ENCODE results near the gene ASIC1. TPM values are rescaled to one million over a fixed set of nuclear protein-coding genes. Genes with fewer than 3 reads are reported as not detected.

Gene ASIC1
- total RNA-seq, 1 donor from 2014 or later = 4.1 TPM

DNA sequence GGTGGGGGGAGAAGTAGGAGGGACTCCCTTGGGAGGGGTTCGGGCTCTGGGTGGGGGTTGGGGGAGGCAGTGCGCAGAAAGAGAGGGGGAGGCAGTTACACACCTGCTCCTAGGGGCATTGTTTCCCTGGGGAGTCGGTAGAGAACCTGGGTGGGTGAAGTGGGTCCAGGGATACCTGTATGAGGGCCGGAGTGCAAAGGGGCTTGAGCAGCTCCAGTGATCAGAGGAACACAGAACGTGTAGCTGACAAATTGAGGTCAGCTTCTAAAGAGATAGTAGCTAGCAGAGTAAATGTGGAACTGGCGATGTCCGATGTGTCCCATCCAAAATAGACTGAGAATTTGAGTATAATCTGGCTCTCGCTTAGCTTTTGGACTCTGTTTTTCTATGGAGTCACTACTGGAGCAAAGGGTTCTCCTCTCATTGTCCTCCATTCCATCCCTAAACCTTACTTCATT, 28.2 kb downstream of the ASIC1 start:
- peak; percentile 36 for DNase-seq

GRCh38 chr12:50086148-50086547, 28.8 kb downstream of the ASIC1 start:
- DNase-seq = no peak

DNA sequence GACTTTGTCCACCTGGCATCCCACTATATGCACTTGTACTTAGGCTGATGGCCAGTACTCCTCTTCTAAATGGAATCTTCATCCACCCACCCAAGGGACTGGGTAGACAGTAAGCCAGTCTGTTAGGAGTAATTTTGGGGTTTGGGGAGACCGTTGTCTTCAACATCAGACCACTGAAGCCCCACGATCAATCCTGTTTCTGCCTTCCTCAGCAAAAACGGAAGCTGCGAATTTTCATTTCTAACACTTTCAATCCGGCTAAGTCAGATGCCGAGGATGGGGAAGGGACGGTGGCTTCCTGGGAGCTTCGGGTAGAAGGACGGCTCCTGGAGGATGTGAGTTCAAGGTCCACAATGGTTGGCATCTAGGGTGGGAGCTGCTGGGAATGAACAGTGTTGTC, 29.8 kb downstream of the ASIC1 start:
- no peak for DNase-seq

- no peak for DNase-seq
These were observed 30.6 kb downstream of the ASIC1 start for GRCh38 chr12:50087995-50088394.

GRCh38 chr12:50088577-50089335, 31.4 kb downstream of the ASIC1 start:
- DNase-seq = peak; percentile 68

GRCh38 chr12:50089730-50090129, 32.3 kb downstream of the ASIC1 start:
- no peak for DNase-seq

DNA sequence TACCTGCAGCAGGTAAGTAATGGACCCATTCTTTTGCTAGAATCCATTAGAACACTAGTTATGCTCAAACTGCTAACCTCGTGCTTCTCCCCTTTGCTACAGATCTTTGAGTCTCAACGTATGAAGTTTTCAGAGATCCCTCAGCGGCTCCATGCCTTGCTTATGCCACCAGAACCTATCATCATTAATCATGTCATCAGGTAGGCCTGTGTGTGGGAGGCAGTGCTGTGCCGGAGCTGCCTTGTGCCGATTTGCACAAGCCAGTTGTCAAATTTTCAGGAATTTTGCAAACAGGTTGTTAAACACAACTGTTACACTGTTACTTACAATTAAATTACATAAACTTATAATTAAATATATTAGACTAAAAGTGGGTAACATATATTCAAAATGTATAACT, 33.0 kb downstream of the ASIC1 start:
- no peak for DNase-seq

DNA sequence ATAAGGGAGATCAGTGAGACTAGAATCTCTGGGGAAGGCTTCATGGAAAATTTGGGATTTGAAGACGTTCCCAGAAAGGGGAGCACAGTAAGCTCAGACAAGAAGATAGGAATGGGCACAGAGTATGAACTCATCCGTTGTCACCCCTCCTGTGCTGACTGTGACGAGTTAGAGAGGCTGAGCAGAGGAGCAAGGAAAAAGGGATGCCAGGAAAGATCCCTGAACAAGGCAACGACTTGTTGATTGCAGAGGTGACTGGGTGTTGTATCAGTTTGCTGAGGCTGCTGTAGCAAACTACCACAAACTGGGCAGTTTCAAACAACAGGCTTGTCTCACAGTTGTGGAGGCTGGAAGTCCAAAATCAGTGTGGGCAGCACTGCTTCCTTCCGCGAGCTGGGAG, 40.6 kb downstream of the ASIC1 start:
- no peak for DNase-seq

- no peak for DNase-seq
These were observed 42.1 kb downstream of the ASIC1 start for GRCh38 chr12:50099302-50100008.

DNA sequence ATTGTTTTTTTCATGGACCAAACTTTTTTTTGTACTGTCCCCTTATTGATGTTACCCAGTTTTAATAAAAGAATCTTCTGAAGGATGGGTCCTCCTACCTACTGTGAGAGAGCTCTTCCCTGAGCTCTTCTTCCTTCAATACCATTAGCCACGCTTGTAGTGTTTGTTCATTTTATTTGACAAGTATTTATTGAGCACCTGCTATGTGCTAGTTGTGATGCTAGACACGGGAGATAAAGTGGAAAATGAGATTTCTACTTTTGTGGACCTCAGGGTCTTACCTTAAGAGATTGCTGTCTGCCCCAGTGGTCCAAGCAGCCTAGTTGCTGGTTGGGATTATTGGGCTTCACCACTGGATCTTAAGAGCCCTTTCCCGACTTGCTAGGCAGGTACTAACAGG, 43.2 kb downstream of the ASIC1 start:
- DNase-seq = no peak

GRCh38 chr12:50101663-50102062, 44.3 kb downstream of the ASIC1 start:
- DNase-seq = peak; percentile 47

- no peak for DNase-seq
These were observed 44.7 kb downstream of the ASIC1 start for GRCh38 chr12:50102131-50102531.

DNA sequence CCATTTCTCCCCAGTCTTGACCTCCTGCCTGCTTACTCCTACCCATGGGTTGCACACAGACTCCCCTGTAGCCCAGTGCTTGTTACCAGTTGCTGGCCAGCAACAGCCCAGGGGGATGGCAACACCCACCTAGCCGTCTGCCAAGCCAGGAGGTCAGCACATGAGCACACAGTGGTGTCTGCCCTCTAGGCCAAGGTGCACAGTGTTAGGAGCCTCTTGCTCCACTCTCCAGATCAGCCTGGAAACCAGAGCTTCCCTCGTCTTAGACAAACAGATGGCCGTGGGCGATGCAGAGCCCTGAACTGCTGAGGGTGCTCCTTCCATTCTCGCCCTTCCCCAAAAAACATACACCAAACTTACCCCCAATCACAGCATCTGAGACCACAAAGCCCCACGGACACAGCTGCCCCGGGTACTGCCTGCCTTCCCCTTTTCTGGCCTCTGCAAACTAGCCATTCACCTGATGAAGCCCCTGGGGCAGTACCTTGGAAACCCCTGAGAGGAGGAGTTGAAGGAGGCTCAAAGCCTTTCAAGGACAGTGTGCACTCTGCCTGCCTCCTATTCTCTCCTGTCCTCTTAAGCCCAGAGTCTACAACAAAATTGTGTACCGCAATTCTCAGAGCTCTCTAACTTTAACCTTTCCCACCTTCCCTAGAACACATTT, 45.4 kb downstream of the ASIC1 start:
- no peak for DNase-seq

- no peak for DNase-seq
These were observed 46.0 kb downstream of the ASIC1 start for GRCh38 chr12:50103351-50103750.

- DNase-seq = peak; percentile 76
These were observed 46.4 kb downstream of the ASIC1 start, which contains the start of gene GPD1 for GRCh38 chr12:50103767-50104321. Gene GPD1, plus strand, starts transcription at chr12:50104008. Its CDS starts 43 bp downstream, at chr12:50104051.

GRCh38 chr12:50104417-50105366, 47.3 kb downstream of the ASIC1 start:
- DNase-seq = peak; percentile 67

DNA sequence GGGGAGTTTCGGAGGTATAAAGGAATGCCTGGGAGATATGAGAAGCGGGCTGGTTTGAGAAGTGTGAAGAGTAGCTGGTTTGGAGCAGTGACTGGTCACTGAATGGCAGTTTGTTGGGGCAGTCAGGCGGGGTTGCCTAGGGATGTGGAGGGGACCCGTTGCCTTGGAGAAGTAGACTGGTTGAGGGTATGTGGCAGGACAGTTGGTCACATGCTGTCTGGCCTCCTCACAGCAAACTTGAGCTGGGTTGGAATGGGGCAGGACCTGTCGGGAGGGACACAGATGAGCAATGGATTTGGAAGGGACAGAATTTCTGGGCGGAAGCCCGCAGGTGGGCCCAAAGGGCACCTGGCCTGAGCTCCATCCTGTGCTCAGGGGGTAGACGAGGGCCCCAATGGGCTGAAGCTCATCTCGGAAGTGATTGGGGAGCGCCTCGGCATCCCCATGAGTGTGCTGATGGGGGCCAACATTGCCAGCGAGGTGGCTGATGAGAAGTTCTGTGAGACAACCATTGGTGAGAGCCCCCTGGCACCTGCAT, 48.6 kb downstream of the ASIC1 start:
- no peak for DNase-seq

DNA sequence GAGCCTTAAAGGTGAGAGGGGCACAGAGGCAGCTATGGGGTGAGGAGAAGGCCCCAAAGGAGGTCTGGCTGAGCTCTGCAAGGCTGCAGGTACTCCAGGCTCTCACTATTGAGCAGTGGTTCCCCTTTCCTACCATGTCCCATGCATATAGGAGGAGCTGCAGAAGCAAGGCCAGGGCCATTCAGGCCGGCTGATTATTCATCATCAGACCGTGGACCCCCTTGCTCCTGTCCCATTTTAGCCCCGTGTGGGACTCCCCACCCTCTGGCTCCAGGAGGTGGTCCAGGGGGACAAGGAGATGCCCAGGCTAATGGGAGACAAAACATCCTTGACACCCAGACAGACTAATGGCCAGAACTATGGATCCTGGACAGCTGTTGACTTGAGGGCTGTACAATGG, 49.5 kb downstream of the ASIC1 start:
- no peak for DNase-seq

- no peak for DNase-seq
These were observed 50.2 kb downstream of the ASIC1 start for GRCh38 chr12:50107416-50108268.

GRCh38 chr12:50109319-50109718, 51.9 kb downstream of the ASIC1 start:
- no peak for DNase-seq
